ENCODE data around the gene HSD17B7.

- TF ChIP-seq, protein P1, sequence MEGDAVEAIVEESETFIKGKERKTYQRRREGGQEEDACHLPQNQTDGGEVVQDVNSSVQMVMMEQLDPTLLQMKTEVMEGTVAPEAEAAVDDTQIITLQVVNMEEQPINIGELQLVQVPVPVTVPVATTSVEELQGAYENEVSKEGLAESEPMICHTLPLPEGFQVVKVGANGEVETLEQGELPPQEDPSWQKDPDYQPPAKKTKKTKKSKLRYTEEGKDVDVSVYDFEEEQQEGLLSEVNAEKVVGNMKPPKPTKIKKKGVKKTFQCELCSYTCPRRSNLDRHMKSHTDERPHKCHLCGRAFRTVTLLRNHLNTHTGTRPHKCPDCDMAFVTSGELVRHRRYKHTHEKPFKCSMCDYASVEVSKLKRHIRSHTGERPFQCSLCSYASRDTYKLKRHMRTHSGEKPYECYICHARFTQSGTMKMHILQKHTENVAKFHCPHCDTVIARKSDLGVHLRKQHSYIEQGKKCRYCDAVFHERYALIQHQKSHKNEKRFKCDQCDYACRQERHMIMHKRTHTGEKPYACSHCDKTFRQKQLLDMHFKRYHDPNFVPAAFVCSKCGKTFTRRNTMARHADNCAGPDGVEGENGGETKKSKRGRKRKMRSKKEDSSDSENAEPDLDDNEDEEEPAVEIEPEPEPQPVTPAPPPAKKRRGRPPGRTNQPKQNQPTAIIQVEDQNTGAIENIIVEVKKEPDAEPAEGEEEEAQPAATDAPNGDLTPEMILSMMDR (IDR thresholded peaks at IDR 0.05), result no peak
- no peak for TF ChIP-seq POLR2A (IDR thresholded peaks at IDR 0.05)
Measured at GRCh38 chr1:162861625-162862024, 71.1 kb downstream of the HSD17B7 start.

Measured in thyroid gland (tissue), 4 donors.